Right kidney (tissue), 1 donor: Measurements from ENCODE around the gene LGALS3BP.

Experiments used
- DNase-seq: peaks from one replicate; pipeline ENCODE4 v3.0.0-alpha.2; 2016

LGALS3BP gene

GRCh38 chr17:78986048-78986648, 6.4 kb upstream of the LGALS3BP start:
- DNase-seq, result no peak

- no peak for DNase-seq
Measured at GRCh38 chr17:78985395-78985794, 5.7 kb upstream of the LGALS3BP start.

GRCh38 chr17:78981010-78981888, 1.5 kb upstream of the LGALS3BP start:
- DNase-seq, result no peak

- DNase-seq, result no peak
Measured at GRCh38 chr17:78980624-78980972, 875 bp upstream of the LGALS3BP start.

- no peak for DNase-seq
Measured at GRCh38 chr17:78977997-78978973, 1.4 kb downstream of the LGALS3BP start.

- DNase-seq, result no peak
Measured at GRCh38 chr17:78977681-78977943, 2.1 kb downstream of the LGALS3BP start.

- DNase-seq, result no peak
Measured at GRCh38 chr17:78976907-78977680, 2.6 kb downstream of the LGALS3BP start.

GRCh38 chr17:78974635-78975591, 4.8 kb downstream of the LGALS3BP start:
- peak; percentile 69 for DNase-seq

GRCh38 chr17:78973792-78974520, 5.8 kb downstream of the LGALS3BP start:
- DNase-seq, result no peak

GRCh38 chr17:78973196-78973595, 6.5 kb downstream of the LGALS3BP start:
- DNase-seq, result no peak

- DNase-seq, result no peak
Measured at GRCh38 chr17:78972507-78973105, 7.1 kb downstream of the LGALS3BP start.

- no peak for DNase-seq
Measured at GRCh38 chr17:78971756-78972506, 7.8 kb downstream of the LGALS3BP start.

- DNase-seq, result peak; percentile 77
Measured at GRCh38 chr17:78970834-78971755, 8.6 kb downstream of the LGALS3BP start.

GRCh38 chr17:78969865-78970264, 9.9 kb downstream of the LGALS3BP start:
- no peak for DNase-seq

GRCh38 chr17:78967782-78968362, 11.9 kb downstream of the LGALS3BP start:
- no peak for DNase-seq

- no peak for DNase-seq
Measured at GRCh38 chr17:78966910-78967600, 12.7 kb downstream of the LGALS3BP start.
